GM03348 (cell line): Measurements from ENCODE around the gene ENPP3.
A peak's percentile ranks its signal among the peaks of the same experiment; 100 is the strongest.

Experiments
- DNase-seq: peaks from one replicate; pipeline ENCODE4 v3.0.0; 2012; ENCODE audit warnings: low spot score

Gene ENPP3

GRCh38 chr6:131768964-131769363 lies 131.9 kb downstream of the ENPP3 start:
- DNase-seq = no peak

DNA sequence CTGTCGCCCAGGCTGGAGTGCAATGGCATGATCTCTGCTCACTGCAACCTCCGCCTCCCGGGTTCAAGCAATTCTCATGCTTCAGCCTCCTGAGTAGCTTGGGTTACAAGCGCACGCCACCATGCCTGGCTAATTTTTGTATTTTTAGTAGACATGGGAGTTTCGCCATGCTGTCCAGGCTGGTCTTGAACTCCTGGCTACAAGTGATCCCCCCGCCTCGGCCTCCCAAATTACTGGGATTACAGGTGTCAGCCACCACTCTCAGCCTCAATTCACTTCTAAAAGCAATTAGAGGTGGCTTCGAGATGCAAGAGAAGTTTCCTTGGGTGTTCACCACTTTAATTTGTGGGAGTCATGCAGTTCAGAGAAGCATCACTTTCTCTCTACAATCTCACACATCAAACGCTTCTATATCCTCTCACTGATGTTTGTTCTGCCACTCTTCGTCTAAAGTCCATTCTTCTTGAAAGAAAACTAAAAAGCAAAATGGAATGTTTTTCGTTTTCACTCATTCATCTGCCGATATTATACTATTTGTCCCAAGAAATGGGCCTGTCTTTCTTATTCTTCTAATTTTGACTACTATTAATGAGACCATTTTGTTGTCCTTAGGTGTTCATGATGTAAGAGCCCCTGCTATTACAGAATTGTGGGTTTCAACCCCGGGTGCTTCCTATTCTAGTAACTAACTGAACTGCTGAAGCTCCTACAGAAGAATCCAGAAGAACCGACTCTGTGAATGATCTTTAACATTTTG lies 132.5 kb downstream of the ENPP3 start:
- no peak for DNase-seq

DNA sequence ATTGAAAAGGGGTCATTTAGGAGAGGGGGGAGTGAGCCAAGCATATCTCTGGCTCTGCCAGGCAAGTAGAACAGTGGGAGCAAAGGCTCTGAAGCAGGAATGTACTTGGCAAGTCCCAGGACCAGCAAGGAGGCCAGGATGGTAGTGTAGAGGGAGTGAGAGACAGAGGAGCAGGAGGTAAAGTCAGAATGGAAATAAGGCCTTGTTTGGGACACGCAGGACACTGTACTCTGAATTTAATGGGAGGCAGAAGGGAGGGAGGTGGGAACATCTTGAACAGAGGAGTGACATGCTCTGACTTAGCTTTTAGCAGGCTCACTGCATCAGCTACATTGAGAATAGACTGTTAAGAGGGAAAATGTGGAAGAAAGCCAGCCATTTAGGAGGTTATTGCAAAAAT lies 133.7 kb downstream of the ENPP3 start:
- no peak for DNase-seq

DNA sequence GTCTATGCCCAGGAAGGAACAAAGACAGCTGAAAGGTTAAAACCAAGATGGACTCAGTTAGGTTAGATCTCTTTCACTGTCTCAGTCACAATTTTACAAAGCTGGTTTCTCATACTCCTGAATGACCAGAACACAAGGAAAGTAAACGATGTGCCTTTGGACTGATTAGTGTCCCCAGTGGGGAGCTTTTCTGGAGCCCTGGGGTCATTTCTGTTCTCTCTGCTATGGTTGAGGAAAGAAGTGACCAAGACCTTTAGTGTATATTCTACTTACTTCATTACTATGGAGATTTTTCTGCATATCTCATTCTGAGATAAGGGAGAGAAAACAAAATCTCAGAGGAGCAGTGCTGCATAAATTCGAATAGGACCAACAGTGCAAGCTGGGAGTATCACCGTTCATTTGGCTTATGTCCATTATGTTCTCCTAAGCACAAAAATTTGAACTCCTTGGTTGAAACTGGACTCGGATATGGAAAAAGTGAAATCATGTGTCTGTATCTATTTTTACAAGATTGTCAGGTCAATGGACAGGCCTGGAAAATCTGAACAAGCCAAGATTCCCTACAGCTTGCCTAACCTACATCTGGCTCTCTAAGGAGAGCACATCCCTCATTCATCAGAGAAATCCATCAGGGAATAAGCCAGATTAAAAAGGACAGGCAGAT lies 136.3 kb downstream of the ENPP3 start:
- no peak for DNase-seq

GRCh38 chr6:131775886-131776285 lies 138.8 kb downstream of the ENPP3 start:
- no peak for DNase-seq

GRCh38 chr6:131776985-131777384 lies 139.9 kb downstream of the ENPP3 start:
- DNase-seq = no peak

DNA sequence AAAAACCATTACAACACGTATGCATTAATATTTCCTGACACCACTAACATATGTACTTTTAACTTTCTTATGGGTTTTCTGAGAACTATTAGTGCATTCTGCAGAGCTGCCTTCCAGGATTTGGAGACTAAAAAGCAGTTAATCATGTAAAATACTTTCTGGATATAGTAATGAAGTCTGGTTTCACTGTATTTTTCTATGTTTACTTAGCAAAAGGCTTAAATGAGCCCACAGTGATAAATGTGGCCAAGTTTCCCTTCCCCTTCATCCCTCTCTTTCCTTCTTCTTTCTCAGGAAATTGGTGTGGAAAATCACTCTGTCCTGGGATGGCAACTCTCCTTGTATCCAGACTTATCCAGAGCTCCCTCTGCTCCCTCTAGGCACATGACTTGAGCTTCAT lies 141.1 kb downstream of the ENPP3 start:
- DNase-seq = no peak

DNA sequence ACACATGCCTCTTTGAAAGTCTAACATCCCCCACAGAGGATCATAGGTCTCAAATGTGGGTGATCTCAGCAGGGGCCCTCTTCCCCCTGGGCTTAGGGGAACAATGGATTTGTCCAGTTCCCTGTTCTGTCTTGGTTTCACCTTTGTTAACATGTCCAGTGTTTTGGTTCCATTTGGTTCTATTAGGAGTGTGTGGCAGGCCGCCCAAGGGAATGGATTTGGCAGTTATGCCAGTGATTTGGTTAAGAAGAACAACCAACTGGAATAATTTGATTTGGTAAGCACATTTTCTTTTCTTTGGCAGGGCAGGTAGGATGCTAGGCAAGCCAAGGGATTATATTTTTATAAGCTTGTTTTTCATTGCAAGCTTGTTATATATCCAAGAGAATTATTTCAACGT lies 142.2 kb downstream of the ENPP3 start:
- no peak for DNase-seq

GRCh38 chr6:131780600-131780999 lies 143.5 kb downstream of the ENPP3 start:
- no peak for DNase-seq

GRCh38 chr6:131781687-131782086 lies 144.6 kb downstream of the ENPP3 start:
- DNase-seq = no peak

DNA sequence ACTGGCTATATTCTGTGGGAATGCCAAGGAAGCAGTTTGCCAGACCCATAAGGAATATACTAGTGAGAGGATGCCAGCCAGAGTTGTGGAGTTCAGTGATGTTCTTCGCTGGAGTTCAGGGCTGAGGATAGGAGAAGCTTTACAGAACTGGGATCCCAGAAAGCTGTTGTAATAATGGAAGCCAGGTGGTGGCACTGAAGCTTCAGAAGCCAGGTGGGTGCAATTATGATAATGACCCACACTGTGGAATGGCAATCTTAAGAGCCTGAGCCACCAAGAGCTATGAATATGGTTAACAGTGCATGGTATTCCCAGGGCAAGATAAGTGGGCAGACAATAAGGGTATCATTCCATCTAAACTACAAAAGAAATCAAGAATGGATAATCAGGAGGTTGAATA lies 145.7 kb downstream of the ENPP3 start:
- no peak for DNase-seq

GRCh38 chr6:131784561-131784960 lies 147.5 kb downstream of the ENPP3 start:
- DNase-seq = peak; percentile 33

DNA sequence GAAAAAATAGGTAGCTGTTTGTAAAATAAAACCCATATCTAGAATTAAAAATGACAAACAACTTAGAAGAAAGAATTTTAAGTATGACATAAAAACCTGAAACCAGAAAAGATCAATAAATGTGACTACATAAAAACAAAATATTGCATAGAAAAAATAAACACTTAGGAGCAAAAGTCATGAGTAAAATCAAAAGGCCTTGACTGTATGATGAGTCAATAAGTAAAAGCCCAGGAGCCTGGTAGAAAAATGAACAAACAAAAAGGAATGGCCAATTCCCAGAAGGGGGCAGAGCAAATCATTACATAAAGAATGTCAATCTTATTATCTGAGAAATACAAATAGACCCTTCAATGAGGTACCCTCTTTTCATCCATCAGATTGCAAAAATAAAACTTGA lies 150.0 kb downstream of the ENPP3 start:
- DNase-seq = peak; percentile 26

GRCh38 chr6:131787766-131788712 lies 150.9 kb downstream of the ENPP3 start:
- DNase-seq = peak; percentile 49

DNA sequence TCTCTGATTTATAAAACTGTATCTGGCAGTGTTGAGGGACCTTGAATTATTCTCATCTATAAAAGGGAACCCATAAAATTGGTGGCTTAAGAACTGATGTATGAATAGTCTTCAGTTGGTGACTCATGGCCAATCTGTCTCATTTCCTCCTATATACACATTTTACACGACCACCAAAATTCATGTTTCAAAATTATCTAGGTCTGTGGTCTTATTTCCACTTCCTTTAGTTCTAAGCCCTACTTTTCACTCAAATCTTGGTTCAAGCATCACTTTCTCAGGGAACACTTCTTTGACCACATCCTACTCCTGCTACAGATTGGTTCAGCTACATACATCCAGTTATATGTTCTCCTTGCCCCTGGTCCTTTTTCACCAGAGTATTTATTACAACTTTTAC lies 152.1 kb downstream of the ENPP3 start:
- no peak for DNase-seq

GRCh38 chr6:131791476-131791875 lies 154.4 kb downstream of the ENPP3 start:
- DNase-seq = no peak

DNA sequence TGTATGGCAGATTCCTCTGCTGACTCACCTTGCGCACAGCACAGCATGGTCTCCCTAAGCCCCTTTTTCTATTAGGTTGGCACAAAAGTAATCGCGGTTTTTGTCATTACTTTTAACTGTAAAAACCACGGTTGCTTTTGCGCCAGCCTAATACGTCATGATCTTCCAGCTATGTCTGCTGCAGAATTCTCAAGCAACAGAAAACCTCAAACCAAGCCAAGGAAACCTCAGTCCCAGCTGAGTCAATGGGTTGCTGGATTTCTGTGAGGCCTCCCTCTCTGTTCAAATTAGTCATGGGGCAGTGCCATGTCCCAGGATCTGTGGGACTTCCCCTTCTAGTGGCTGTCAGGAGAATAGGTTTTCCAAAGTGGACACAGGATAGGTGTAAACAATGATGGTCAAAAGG lies 155.0 kb downstream of the ENPP3 start:
- DNase-seq = no peak

DNA sequence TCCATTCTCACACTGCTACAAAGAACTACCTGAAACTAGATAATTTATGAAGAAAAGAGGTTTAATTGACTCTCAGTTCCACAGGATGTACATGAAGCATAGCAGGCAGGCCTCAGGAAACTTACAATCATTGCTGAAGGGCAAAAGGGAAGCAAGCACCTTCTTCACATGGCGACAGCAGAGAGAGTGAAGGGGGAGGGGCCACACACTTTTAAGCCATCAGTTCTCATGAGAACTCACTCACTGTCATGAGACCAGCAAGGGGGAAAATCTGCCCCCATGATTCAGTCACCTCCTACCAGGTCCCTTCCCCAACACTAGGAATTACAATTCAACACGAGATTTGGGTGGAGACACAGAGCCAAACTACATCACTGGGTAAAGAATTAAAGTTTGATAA lies 158.3 kb downstream of the ENPP3 start:
- DNase-seq = no peak
